Measurements from ENCODE around the gene KIAA1217.

DNA sequence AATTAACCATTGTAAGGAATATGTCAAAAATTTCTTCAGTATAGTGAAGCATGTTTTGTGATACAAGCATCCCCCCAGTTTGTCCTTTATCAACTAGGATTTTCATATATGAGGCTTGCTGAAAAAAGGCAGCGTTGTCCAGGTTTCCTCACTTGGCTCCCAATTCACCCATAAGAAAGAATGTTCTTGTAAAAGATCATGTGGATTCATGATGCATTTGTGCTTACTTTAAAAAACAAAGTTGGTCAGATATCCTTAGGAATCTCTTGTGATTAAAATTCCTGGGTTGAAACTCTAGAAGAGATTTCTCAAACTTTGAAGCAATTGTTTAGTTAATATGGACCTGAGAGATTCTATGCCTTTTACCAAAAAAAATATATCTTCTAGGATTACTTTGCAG lies 181.8 kb downstream of the KIAA1217 start:
- no peak for TF ChIP-seq ZBTB33 (IDR thresholded peaks at IDR 0.05; ENCODE audit: extremely low read depth, insufficient replicate concordance, low read length)
- no peak for TF ChIP-seq CTCF (IDR thresholded peaks at IDR 0.05 in 2 of 3, conservative IDR thresholded peaks at IDR 0.05 in 1 of 3; ENCODE audit: borderline replicate concordance in 1 of 3, insufficient read depth in 1 of 3, low read depth in 2 of 3, low read length in 2 of 3)
- TF ChIP-seq EZH2phosphoT487 (IDR thresholded peaks at IDR 0.05; ENCODE audit: borderline replicate concordance) = no peak
- TF ChIP-seq MAX (IDR thresholded peaks at IDR 0.05) = no peak
- TF ChIP-seq ZFX (IDR thresholded peaks at IDR 0.05) = no peak
- TF ChIP-seq EZH2 (IDR thresholded peaks at IDR 0.05) = no peak
